ENCODE measurements around the gene DOCK6.

DNA sequence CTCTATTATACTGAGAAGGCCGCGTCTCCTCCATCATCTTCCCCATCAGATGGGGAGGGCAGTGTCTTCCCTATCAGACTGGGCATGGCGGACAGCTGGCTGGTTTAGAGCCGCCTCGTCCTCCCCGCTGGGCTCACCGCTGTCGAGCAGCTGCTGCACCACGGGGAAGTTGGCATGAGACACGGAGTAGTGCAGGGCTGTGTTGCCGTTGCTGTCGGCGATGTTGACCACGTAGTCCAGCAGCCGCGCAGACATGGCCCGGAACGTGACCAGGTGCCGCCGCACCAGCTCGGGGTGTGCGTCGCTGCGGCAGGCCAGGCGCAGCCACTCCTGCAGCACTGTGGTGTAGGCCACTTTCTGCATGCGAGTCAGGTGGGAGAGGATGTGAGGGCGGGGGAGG is 88.0 kb downstream of the DOCK6 start:
- TF ChIP-seq GATA2 (IDR thresholded peaks at IDR 0.05; ENCODE audit: low read depth, low read length): no peak
- TF ChIP-seq GATA3 (IDR thresholded peaks at IDR 0.05; ENCODE audit: low read depth, low read length): no peak
